PFSK-1 (cell line): Measurements from ENCODE around the gene VASH1.

Source experiments
- FOXP2 ChIP-seq: optimal IDR thresholded peaks from 2 replicates; pipeline ENCODE3; 2011; ENCODE audit warnings: borderline replicate concordance, control low read depth, inconsistent platforms; ENCODE audit not compliant: insufficient read depth; ENCODE audit errors: extremely low read length, extremely low read depth
- POLR2AphosphoS5 ChIP-seq: IDR thresholded peaks from 2 replicates; pipeline ENCODE4 v1.6.1; 2012; ENCODE audit warnings: low read depth, mild to moderate bottlenecking, control low read depth, low read length, moderate library complexity
- REST ChIP-seq, 2 experiments: IDR thresholded peaks; 2 replicates each; pipeline versions ENCODE4 v1.6.1 to v1.8.0; 2011 to 2012; ENCODE audit warnings: low read depth in 2 of 2, low read length in 2 of 2, control low read depth in 1 of 2, inconsistent platforms in 1 of 2, mild to moderate bottlenecking in 1 of 2, moderate library complexity in 1 of 2; ENCODE audit not compliant: insufficient read depth in 1 of 2
- SIN3A ChIP-seq: IDR thresholded peaks from 2 replicates; pipeline ENCODE4 v1.6.1; 2012; ENCODE audit warnings: mild to moderate bottlenecking, low read length, moderate library complexity, borderline replicate concordance; ENCODE audit not compliant: insufficient read depth
- TAF1 ChIP-seq: IDR thresholded peaks from 2 replicates; pipeline ENCODE4 v1.6.1; 2012; ENCODE audit warnings: low read length, control low read depth, borderline replicate concordance; ENCODE audit not compliant: insufficient read depth

Gene VASH1

GRCh38 chr14:76779221-76780057 lies 18.2 kb downstream of the VASH1 start:
- TF ChIP-seq TAF1 (no peak), FOXP2 (no peak), POLR2AphosphoS5 (no peak), REST (IDR thresholded peaks at IDR 0.05; ENCODE audit: insufficient read depth in 1 of 2, low read depth in 2 of 2, low read length in 2 of 2) (no peak), SIN3A (no peak)

- TF ChIP-seq FOXP2, result no peak
- TF ChIP-seq REST (IDR thresholded peaks at IDR 0.05; ENCODE audit: insufficient read depth in 1 of 2, low read depth in 2 of 2, low read length in 2 of 2), result no peak
- TF ChIP-seq SIN3A, result no peak
- TF ChIP-seq TAF1, result no peak
- no peak for TF ChIP-seq POLR2AphosphoS5
These were observed 18.7 kb downstream of the VASH1 start for GRCh38 chr14:76780058-76780345.

GRCh38 chr14:76780360-76780759 lies 19.1 kb downstream of the VASH1 start:
- TF ChIP-seq TAF1 (no peak), FOXP2 (no peak), POLR2AphosphoS5 (no peak), REST (IDR thresholded peaks at IDR 0.05; ENCODE audit: insufficient read depth in 1 of 2, low read depth in 2 of 2, low read length in 2 of 2) (no peak), SIN3A (no peak)

- no peak for TF ChIP-seq TAF1
- no peak for TF ChIP-seq SIN3A
- TF ChIP-seq FOXP2, result no peak
- no peak for TF ChIP-seq POLR2AphosphoS5
These were observed 19.8 kb downstream of the VASH1 start for GRCh38 chr14:76780875-76781647.

- TF ChIP-seq TAF1 (no peak), REST (IDR thresholded peaks at IDR 0.05; ENCODE audit: insufficient read depth in 1 of 2, low read depth in 2 of 2, low read length in 2 of 2) (no peak), POLR2AphosphoS5 (no peak), SIN3A (no peak), FOXP2 (no peak)
These were observed 20.4 kb downstream of the VASH1 start for GRCh38 chr14:76781648-76782051.
